ENCODE results near the gene HOXD9. TPM values are rescaled to one million over a fixed set of nuclear protein-coding genes. Genes with fewer than 3 reads are reported as not detected.

HOXD9 gene
- total RNA-seq, 1 experiment from 2014 or later = not detected

DNA sequence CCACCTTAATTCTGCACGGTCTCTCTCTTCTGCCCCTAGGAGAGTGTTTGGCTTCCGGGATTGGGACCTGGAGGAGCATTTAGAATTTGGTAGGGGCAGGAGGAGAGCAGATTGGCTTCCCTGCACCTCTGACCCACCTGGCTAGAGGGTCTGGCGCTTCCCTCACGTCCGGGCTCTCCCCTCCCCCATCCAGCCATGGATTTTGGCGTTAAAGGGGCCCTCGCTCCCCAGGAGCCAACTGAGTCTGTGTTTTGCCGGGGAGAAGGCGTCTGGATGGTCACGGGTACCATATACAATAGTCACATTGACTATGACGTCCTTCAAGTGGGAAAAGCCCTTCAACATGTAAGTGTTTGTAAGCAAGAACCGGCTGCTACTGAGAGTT is 41.1 kb downstream of the HOXD9 start:
- Histone ChIP-seq H3K4me3 (ENCODE audit: low read depth, low read length) (no peak overlapping the region), H3K36me3 (ENCODE audit: control insufficient read depth, insufficient read depth, low read length) (no peaks in the 10 kb centered on the region), H3K9me3 (no peaks in the 10 kb centered on the region), H3K4me1 (no peaks in the 10 kb centered on the region), H3K27me3 (replicated peaks; ENCODE audit: control insufficient read depth, insufficient read depth, low read length) (no peaks in the 10 kb centered on the region)
- Mint-ChIP-seq H3K36me3 (ENCODE audit: insufficient read depth, unreplicated experiment) (no peaks in the 10 kb centered on the region), H3K27me3 (ENCODE audit: insufficient read depth, unreplicated experiment) (peaks cover 10% of the 10 kb centered on the region), H3K4me1 (ENCODE audit: low read depth, unreplicated experiment) (no peaks in the 10 kb centered on the region), H3K9me3 (ENCODE audit: unreplicated experiment) (peaks cover 9% of the 10 kb centered on the region), H3K4me3 (ENCODE audit: unreplicated experiment) (no peak overlapping the region), H3K27ac (ENCODE audit: unreplicated experiment) (no peak overlapping the region)
- ChIA-PET CTCF (no interaction called here), POLR2A (no interaction called here)
- intact Hi-C loops (cut with micrococcal nuclease; ENCODE audit: unreplicated experiment) = no loop called here
- TF ChIP-seq, protein P1, sequence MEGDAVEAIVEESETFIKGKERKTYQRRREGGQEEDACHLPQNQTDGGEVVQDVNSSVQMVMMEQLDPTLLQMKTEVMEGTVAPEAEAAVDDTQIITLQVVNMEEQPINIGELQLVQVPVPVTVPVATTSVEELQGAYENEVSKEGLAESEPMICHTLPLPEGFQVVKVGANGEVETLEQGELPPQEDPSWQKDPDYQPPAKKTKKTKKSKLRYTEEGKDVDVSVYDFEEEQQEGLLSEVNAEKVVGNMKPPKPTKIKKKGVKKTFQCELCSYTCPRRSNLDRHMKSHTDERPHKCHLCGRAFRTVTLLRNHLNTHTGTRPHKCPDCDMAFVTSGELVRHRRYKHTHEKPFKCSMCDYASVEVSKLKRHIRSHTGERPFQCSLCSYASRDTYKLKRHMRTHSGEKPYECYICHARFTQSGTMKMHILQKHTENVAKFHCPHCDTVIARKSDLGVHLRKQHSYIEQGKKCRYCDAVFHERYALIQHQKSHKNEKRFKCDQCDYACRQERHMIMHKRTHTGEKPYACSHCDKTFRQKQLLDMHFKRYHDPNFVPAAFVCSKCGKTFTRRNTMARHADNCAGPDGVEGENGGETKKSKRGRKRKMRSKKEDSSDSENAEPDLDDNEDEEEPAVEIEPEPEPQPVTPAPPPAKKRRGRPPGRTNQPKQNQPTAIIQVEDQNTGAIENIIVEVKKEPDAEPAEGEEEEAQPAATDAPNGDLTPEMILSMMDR (IDR thresholded peaks at IDR 0.05; ENCODE audit: insufficient read depth in 1 of 2, low read depth in 1 of 2, low read length in 1 of 2, severe bottlenecking in 1 of 2, unreplicated experiment in 1 of 2) = no peak
- no peak for DNase-seq
- BruUV-seq (replicated peaks) = no TSS peak

DNA sequence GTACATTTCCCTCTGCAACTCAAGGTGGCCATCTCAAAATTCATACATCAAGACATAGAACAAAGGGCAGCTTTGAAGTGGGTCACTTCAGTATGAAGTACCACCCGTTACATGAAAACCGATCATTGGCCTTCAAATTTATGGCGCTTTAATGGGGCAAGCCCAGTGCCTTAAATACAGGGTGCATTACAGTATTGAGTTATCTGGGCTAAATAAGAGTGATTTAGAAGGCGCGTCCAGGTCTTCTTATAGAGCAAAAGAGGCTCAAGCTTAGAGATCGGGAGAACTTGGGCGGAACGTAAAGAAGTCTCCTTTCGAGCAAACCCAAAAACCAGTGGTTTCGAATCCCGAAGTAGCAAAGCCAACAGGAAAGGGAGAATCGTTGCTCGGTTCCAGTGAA is 41.7 kb downstream of the HOXD9 start:
- Mint-ChIP-seq H3K36me3 (ENCODE audit: insufficient read depth, unreplicated experiment) (no peaks in the 10 kb centered on the region), H3K4me3 (ENCODE audit: unreplicated experiment) (no peak overlapping the region), H3K27ac (ENCODE audit: unreplicated experiment) (no peak overlapping the region), H3K27me3 (ENCODE audit: insufficient read depth, unreplicated experiment) (peaks cover 10% of the 10 kb centered on the region), H3K4me1 (ENCODE audit: low read depth, unreplicated experiment) (no peaks in the 10 kb centered on the region), H3K9me3 (ENCODE audit: unreplicated experiment) (peaks cover 9% of the 10 kb centered on the region)
- TF ChIP-seq, protein P1 (IDR thresholded peaks at IDR 0.05; ENCODE audit: insufficient read depth in 1 of 2, low read depth in 1 of 2, low read length in 1 of 2, severe bottlenecking in 1 of 2, unreplicated experiment in 1 of 2) = no peak
- Histone ChIP-seq H3K27me3 (replicated peaks; ENCODE audit: control insufficient read depth, insufficient read depth, low read length) (no peaks in the 10 kb centered on the region), H3K4me1 (no peaks in the 10 kb centered on the region), H3K9me3 (no peaks in the 10 kb centered on the region), H3K4me3 (ENCODE audit: low read depth, low read length) (no peak overlapping the region), H3K36me3 (ENCODE audit: control insufficient read depth, insufficient read depth, low read length) (no peaks in the 10 kb centered on the region)
- DNase-seq = no peak
- intact Hi-C loops (cut with micrococcal nuclease; ENCODE audit: unreplicated experiment) = no loop called here
- CTCF ChIA-PET = no interaction called here
- BruUV-seq (replicated peaks) = no TSS peak
- POLR2A ChIA-PET = no interaction called here

DNA sequence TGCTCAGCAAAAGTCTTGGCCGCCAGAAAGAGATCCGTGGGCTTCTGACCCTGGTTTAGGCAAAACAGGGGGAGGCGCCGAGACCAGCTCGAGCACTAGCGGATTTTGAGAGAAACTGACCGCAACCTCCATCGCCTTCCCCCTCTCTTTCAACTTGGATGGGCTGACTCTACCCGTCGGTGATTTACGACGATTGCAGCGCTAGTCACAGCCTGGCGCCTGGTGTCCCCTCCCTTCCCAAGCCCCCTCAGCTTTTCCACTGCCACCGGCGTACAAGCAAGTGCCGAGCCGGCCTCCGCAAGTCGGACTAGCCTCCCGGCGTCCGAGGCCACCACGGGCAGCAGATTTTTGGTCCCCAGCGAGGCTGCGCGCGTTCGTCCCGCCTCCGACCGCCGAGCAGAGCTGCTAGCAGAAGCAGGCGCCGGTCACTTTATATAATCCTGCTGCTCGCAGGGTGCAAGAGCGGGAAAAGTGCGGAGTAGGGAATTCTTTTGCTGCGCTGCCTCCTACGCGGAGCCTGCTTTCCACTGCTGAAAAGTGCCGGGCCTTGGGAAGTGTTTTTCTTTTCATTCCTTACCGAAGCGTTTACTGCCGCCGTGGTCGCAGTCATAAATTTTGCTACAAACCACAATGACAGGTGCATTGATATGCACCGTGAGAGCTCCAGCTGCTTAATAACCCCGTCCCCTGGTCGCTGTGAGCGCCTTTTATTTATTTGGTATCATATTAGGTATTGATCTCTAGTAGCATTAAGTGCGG is 42.3 kb downstream of the HOXD9 start:
- POLR2A ChIA-PET = no interaction called here
- Mint-ChIP-seq H3K4me3 (ENCODE audit: unreplicated experiment) (no peak overlapping the region), H3K27me3 (ENCODE audit: insufficient read depth, unreplicated experiment) (peaks cover 10% of the 10 kb centered on the region)

More for the DNA sequence above, 42.3 kb downstream of the HOXD9 start:
- TF ChIP-seq, protein P1 (IDR thresholded peaks at IDR 0.05; ENCODE audit: insufficient read depth in 1 of 2, low read depth in 1 of 2, low read length in 1 of 2, severe bottlenecking in 1 of 2, unreplicated experiment in 1 of 2) = no peak
- Histone ChIP-seq H3K36me3 (ENCODE audit: control insufficient read depth, insufficient read depth, low read length) (no peaks in the 10 kb centered on the region), H3K4me3 (ENCODE audit: low read depth, low read length) (no peak overlapping the region), H3K4me1 (no peaks in the 10 kb centered on the region), H3K27me3 (replicated peaks; ENCODE audit: control insufficient read depth, insufficient read depth, low read length) (no peaks in the 10 kb centered on the region), H3K9me3 (no peaks in the 10 kb centered on the region)
- Mint-ChIP-seq H3K9me3 (ENCODE audit: unreplicated experiment) (peaks cover 9% of the 10 kb centered on the region), H3K4me1 (ENCODE audit: low read depth, unreplicated experiment) (no peaks in the 10 kb centered on the region), H3K27ac (ENCODE audit: unreplicated experiment) (no peak overlapping the region), H3K36me3 (ENCODE audit: insufficient read depth, unreplicated experiment) (no peaks in the 10 kb centered on the region)
- DNase-seq = no peak
- intact Hi-C loops (cut with micrococcal nuclease; ENCODE audit: unreplicated experiment) = no loop called here
- no TSS peak for BruUV-seq (replicated peaks)
- CTCF ChIA-PET = no interaction called here

Measured in Caco-2 (cell line).